H1 (cell line): Measurements from ENCODE around the gene TARP.

ENCODE experiments used
- CTCF ChIA-PET: fragments of 300-600 bp; sonication (Branson Sonifier 250); formaldehyde crosslinking; loops from one replicate; lab custom pipeline; 2021; ENCODE audit not compliant: partially characterized antibody; lab: Charles Lee
- POLR2A ChIA-PET: fragments of 300-600 bp; sonication (Branson Sonifier 250); formaldehyde crosslinking; loops from one replicate; lab custom pipeline; 2021; ENCODE audit warnings: inconsistent platforms; ENCODE audit not compliant: partially characterized antibody; lab: Charles Lee
- DNase-seq, 2 experiments: peaks; one replicate each; pipeline versions ENCODE4 v3.0.0 to v3.0.0-alpha.2; 2010 to 2022; ENCODE audit warnings: low spot score in 2 of 2, low read depth in 1 of 2, mixed read lengths in 1 of 2
- FAIRE-seq: peaks from 2 replicates; lab custom pipeline; 2011; peaks lifted over from hg19 to GRCh38; lab: Jason Lieb, UNC
- H2AFZ ChIP-seq: 2 replicates; pipeline ENCODE4 v1.8.1; 2012; ENCODE audit warnings: low read length, inconsistent platforms
- H2AK5ac ChIP-seq: 2 replicates; pipeline ENCODE4 v1.6.1; 2013; ENCODE audit warnings: low read depth, low read length
- H2BK120ac ChIP-seq: replicated peaks from 2 replicates; pipeline ENCODE3; 2013; ENCODE audit warnings: low read depth, low read length, inconsistent platforms
- H2BK12ac ChIP-seq: 2 replicates; pipeline ENCODE4 v1.6.1; 2013; ENCODE audit warnings: low read depth, low read length
- H2BK15ac ChIP-seq: 2 replicates; pipeline ENCODE4 v1.6.1; 2013; ENCODE audit warnings: low read length
- H2BK20ac ChIP-seq: 2 replicates; pipeline ENCODE4 v1.6.1; 2013; ENCODE audit warnings: low read length
- H2BK5ac ChIP-seq: 2 replicates; pipeline ENCODE4 v1.6.1; 2013; ENCODE audit warnings: low read depth, low read length
- H3K14ac ChIP-seq: 2 replicates; pipeline ENCODE4 v1.6.1; 2013; ENCODE audit warnings: inconsistent platforms; ENCODE audit not compliant: insufficient read length
- H3K18ac ChIP-seq: 2 replicates; pipeline ENCODE4 v1.6.1; 2013; ENCODE audit warnings: low read length; ENCODE audit errors: extremely low read depth
- H3K23ac ChIP-seq: 2 replicates; pipeline ENCODE4 v1.6.1; 2013; ENCODE audit warnings: inconsistent platforms; ENCODE audit not compliant: insufficient read length
- H3K23me2 ChIP-seq: 2 replicates; pipeline ENCODE4 v1.6.1; 2013; ENCODE audit warnings: low read depth, low read length
- H3K27ac ChIP-seq: 2 replicates; pipeline ENCODE4 v1.6.1; 2011; ENCODE audit warnings: low read depth, low read length, inconsistent platforms
- H3K27me3 ChIP-seq, 4 experiments: replicated peaks in 1 of 4; 1 replicate in 1 of 4; 2 replicates in 3 of 4; pipeline versions ENCODE4 v1.6.1 to v1.8.1; 2011 to 2013; ENCODE audit warnings: low read length in 3 of 4, mild to moderate bottlenecking in 3 of 4, inconsistent platforms in 2 of 4, mixed read lengths in 2 of 4, moderate library complexity in 1 of 4; ENCODE audit not compliant: control insufficient read depth in 3 of 4, insufficient read depth in 3 of 4; ENCODE audit errors: extremely low read depth in 1 of 4
- H3K36me3 ChIP-seq, 4 experiments: 2 replicates each; pipeline versions ENCODE4 v1.6.1 to v1.8.1; 2011 to 2013; ENCODE audit warnings: mild to moderate bottlenecking in 4 of 4, low read length in 3 of 4, moderate library complexity in 2 of 4, control low read depth in 1 of 4, inconsistent platforms in 1 of 4; ENCODE audit not compliant: insufficient read depth in 4 of 4, control insufficient read depth in 2 of 4
- H3K4ac ChIP-seq: replicated peaks from 2 replicates; pipeline ENCODE3; 2013; ENCODE audit warnings: low read length, low read depth, mixed read lengths, inconsistent platforms; ENCODE audit not compliant: insufficient read length
- H3K4me1 ChIP-seq, 4 experiments: replicated peaks in 1 of 4; 1 replicate in 1 of 4; 2 replicates in 3 of 4; pipeline versions ENCODE4 v1.6.1 to v1.8.1; 2011 to 2013; ENCODE audit warnings: low read length in 3 of 4, inconsistent platforms in 2 of 4, mixed read lengths in 1 of 4; ENCODE audit not compliant: insufficient read depth in 4 of 4, control insufficient read depth in 3 of 4
- H3K4me2 ChIP-seq, 2 experiments: 2 replicates each; pipeline versions ENCODE4 v1.6.1 to v1.8.1; 2011 to 2013; ENCODE audit warnings: low read depth in 2 of 2, low read length in 2 of 2, control low read depth in 1 of 2, inconsistent platforms in 1 of 2, mild to moderate bottlenecking in 1 of 2; ENCODE audit not compliant: insufficient read depth in 1 of 2
- H3K4me3 ChIP-seq, 4 experiments: fragments of 200-600, 300-600 bp in 1 of 4; sonication (generic), shearing (Covaris generic), sonication (Bioruptor Twin) in 1 of 4; 2 replicates each; pipeline versions ENCODE4 v1.5.1 to v1.8.1; 2011 to 2016; ENCODE audit warnings: low read length in 4 of 4, low read depth in 3 of 4, control low read depth in 2 of 4, inconsistent platforms in 2 of 4, mild to moderate bottlenecking in 2 of 4, mixed read lengths in 1 of 4, moderate library complexity in 1 of 4; ENCODE audit not compliant: insufficient read depth in 2 of 4; ENCODE audit errors: extremely low read depth in 1 of 4
- H3K56ac ChIP-seq: replicated peaks from 2 replicates; pipeline ENCODE3; 2013; ENCODE audit warnings: low read depth, mild to moderate bottlenecking, mixed read lengths, low read length, inconsistent platforms; ENCODE audit not compliant: insufficient read length
- H3K79me1 ChIP-seq: 2 replicates; pipeline ENCODE4 v1.6.1; 2013; ENCODE audit warnings: low read depth, low read length, control low read depth
- H3K79me2 ChIP-seq, 2 experiments: 2 replicates each; pipeline versions ENCODE4 v1.6.1 to v1.8.1; 2012 to 2013; ENCODE audit warnings: low read length in 2 of 2, mild to moderate bottlenecking in 2 of 2, inconsistent platforms in 1 of 2; ENCODE audit not compliant: insufficient read depth in 2 of 2, control insufficient read depth in 1 of 2
- H3K9ac ChIP-seq, 4 experiments: replicated peaks in 1 of 4; 1 replicate in 1 of 4; 2 replicates in 3 of 4; pipeline versions ENCODE4 v1.6.1 to v1.8.1; 2011 to 2013; ENCODE audit warnings: low read depth in 3 of 4, low read length in 3 of 4, control low read depth in 2 of 4, mild to moderate bottlenecking in 2 of 4, moderate library complexity in 2 of 4, inconsistent platforms in 1 of 4; ENCODE audit errors: extremely low read depth in 1 of 4
- H3K9me3 ChIP-seq, 2 experiments: 2 replicates each; pipeline versions ENCODE4 v1.6.1 to v1.8.1; 2012 to 2013; ENCODE audit warnings: mild to moderate bottlenecking in 2 of 2, moderate library complexity in 2 of 2, control low read depth in 1 of 2, inconsistent platforms in 1 of 2, low read depth in 1 of 2, low read length in 1 of 2, mixed read lengths in 1 of 2; ENCODE audit not compliant: insufficient read depth in 2 of 2
- H4K20me1 ChIP-seq, 2 experiments: replicated peaks in 1 of 2; 2 replicates each; pipeline versions ENCODE3 to v1.8.1; 2011 to 2013; ENCODE audit warnings: inconsistent platforms in 2 of 2, low read length in 2 of 2, mild to moderate bottlenecking in 1 of 2; ENCODE audit not compliant: insufficient read depth in 2 of 2, control insufficient read depth in 1 of 2
- H4K5ac ChIP-seq: 2 replicates; pipeline ENCODE4 v1.6.1; 2013; ENCODE audit warnings: low read length, low read depth, mixed read lengths, inconsistent platforms; ENCODE audit not compliant: insufficient read length
- H4K8ac ChIP-seq: 2 replicates; pipeline ENCODE4 v1.8.0; 2013; ENCODE audit warnings: mild to moderate bottlenecking, moderate library complexity, low read length, inconsistent platforms; ENCODE audit not compliant: insufficient read depth; ENCODE audit errors: extremely low read depth
- H4K91ac ChIP-seq: replicated peaks from 2 replicates; pipeline ENCODE3; 2013; ENCODE audit warnings: low read length, mixed read lengths, inconsistent platforms; ENCODE audit not compliant: insufficient read length
- CEBPB ChIP-seq: IDR thresholded peaks from 2 replicates; pipeline ENCODE4 v1.6.1; 2012; ENCODE audit warnings: low read depth, low read length
- CHD1 ChIP-seq: IDR thresholded peaks from 2 replicates; pipeline ENCODE4 v1.6.1; 2012; ENCODE audit warnings: low read depth, low read length, improper control_type of control experiment
- EP300 ChIP-seq, 2 experiments: IDR thresholded peaks; 1 replicate in 1 of 2; 2 replicates in 1 of 2; pipeline ENCODE4 v1.6.1; 2011 to 2012; ENCODE audit warnings: low read depth in 2 of 2, low read length in 2 of 2, mild to moderate bottlenecking in 2 of 2, borderline replicate concordance in 1 of 2, inconsistent platforms in 1 of 2, moderate library complexity in 1 of 2
- MAFK ChIP-seq: IDR thresholded peaks from 2 replicates; pipeline ENCODE4 v1.6.1; 2012; ENCODE audit warnings: low read depth, mild to moderate bottlenecking, improper control_type of control experiment, low read length
- MAX ChIP-seq: IDR thresholded peaks from 2 replicates; pipeline ENCODE4 v1.6.1; 2012; ENCODE audit warnings: inconsistent platforms
- PHF8 ChIP-seq: fragments of 200-600 bp; sonication (generic); conservative IDR thresholded peaks from 2 replicates; pipeline ENCODE4 v1.7.1; 2012; ENCODE audit warnings: low read depth, mild to moderate bottlenecking, inconsistent platforms, low read length, moderate library complexity
- POLR2AphosphoS5 ChIP-seq: IDR thresholded peaks from 2 replicates; pipeline ENCODE4 v1.6.1; 2011; ENCODE audit warnings: low read depth, low read length
- RNF2 ChIP-seq: fragments of 200-900, 300-1000 bp; sonication (generic); IDR thresholded peaks from 2 replicates; pipeline ENCODE4 v1.7.1; 2016; ENCODE audit warnings: borderline replicate concordance, low read depth, mild to moderate bottlenecking, antibody characterized with exemption, low read length; ENCODE audit not compliant: poor library complexity, severe bottlenecking; ENCODE audit errors: missing control alignments
- RXRA ChIP-seq: IDR thresholded peaks from 2 replicates; pipeline ENCODE4 v1.6.1; 2011; ENCODE audit warnings: low read depth, mild to moderate bottlenecking, low read length, moderate library complexity; ENCODE audit not compliant: insufficient read depth
- SAP30 ChIP-seq: fragments of 300-600 bp; sonication (generic); IDR thresholded peaks from 2 replicates; pipeline ENCODE4 v1.7.1; 2012; ENCODE audit warnings: low read length, moderate library complexity, mild to moderate bottlenecking, inconsistent platforms; ENCODE audit not compliant: insufficient read depth, insufficient replicate concordance
- SIX5 ChIP-seq: IDR thresholded peaks from 2 replicates; pipeline ENCODE4 v1.6.1; 2011; ENCODE audit warnings: mild to moderate bottlenecking, low read depth, low read length
- SP4 ChIP-seq: IDR thresholded peaks from 2 replicates; pipeline ENCODE4 v1.6.1; 2012; ENCODE audit warnings: low read length, inconsistent platforms
- SRF ChIP-seq: IDR thresholded peaks from 2 replicates; pipeline ENCODE4 v1.6.1; 2011; ENCODE audit warnings: mild to moderate bottlenecking, low read depth, low read length, moderate library complexity
- SUZ12 ChIP-seq: fragments of 200-600 bp; sonication (generic); IDR thresholded peaks from 2 replicates; pipeline ENCODE4 v1.6.1; 2012; ENCODE audit warnings: mild to moderate bottlenecking, inconsistent platforms, low read length, moderate library complexity, mixed read lengths
- YY1 ChIP-seq: IDR thresholded peaks from 2 replicates; pipeline ENCODE4 v1.6.1; 2011; ENCODE audit warnings: low read depth, mild to moderate bottlenecking, low read length
- WGBS, 2 experiments: shearing (Covaris generic) in 1 of 2; methylation state at CpG; one replicate each; pipeline versions ENCODE4 v1.1.6 to v1.1.7; 2013 to 2015; ENCODE audit warnings: low lambda C conversion rate in 2 of 2, mixed read lengths in 2 of 2, inconsistent platforms in 1 of 2, low coverage in 1 of 2, missing lambda C conversion rate in 1 of 2; ENCODE audit not compliant: insufficient replicate concordance in 2 of 2, insufficient coverage in 1 of 2, insufficient read length in 1 of 2; ENCODE audit errors: extremely low coverage in 1 of 2, missing lambda C conversion rate in 1 of 2; 5-methylcytosine and 5-hydroxymethylcytosine counted together

The TARP gene

GRCh38 chr7:38321515-38321944 lies 48.1 kb upstream of the TARP start:
- no peak overlapping the region for H3K9ac ChIP-seq
- 89% methylated on average over 3 of the region's 3 CpGs; no CpG with 5 or more reads in 1 of the 2 experiments for WGBS, 2 experiments
- no peak overlapping the region for H3K4me2 ChIP-seq
- H2BK5ac ChIP-seq = no peak overlapping the region
- H4K20me1 ChIP-seq = no peaks in the 10 kb centered on the region
- no peak overlapping the region for H4K5ac ChIP-seq
- peaks cover 0 to 4% (median under 1%) of the 10 kb centered on the region in 4 experiments; a peak in 2 of 7 replicates for H3K4me1 ChIP-seq
- no peak overlapping the region for H3K4me3 ChIP-seq
- POLR2A ChIA-PET = no interaction called here
- FAIRE-seq (no peak), DNase-seq (no peak)
- H4K91ac ChIP-seq = no peak overlapping the region
- no peak overlapping the region for H3K27ac ChIP-seq
- H2BK12ac ChIP-seq = no peak overlapping the region
- no peak overlapping the region for H3K56ac ChIP-seq
- H2BK120ac ChIP-seq = no peak overlapping the region
- no peak overlapping the region for H4K8ac ChIP-seq
- no peaks in the 10 kb centered on the region for H3K79me2 ChIP-seq
- no peaks in the 10 kb centered on the region for H3K27me3 ChIP-seq
- CTCF ChIA-PET = interaction anchor here (1.2 to 8.4 kb wide), 5 partner anchors 10 to 106 kb away, joined by 8 to 76 read pairs (median 11); no protein-coding TSS in a partner anchor
- H3K23me2 ChIP-seq = no peaks in the 10 kb centered on the region
- H3K36me3 ChIP-seq = no peaks in the 10 kb centered on the region
- no peak overlapping the region for H2AK5ac ChIP-seq
- no peaks in the 10 kb centered on the region for H3K79me1 ChIP-seq
- no peaks in the 10 kb centered on the region for H3K9me3 ChIP-seq
- H3K23ac ChIP-seq = no peak overlapping the region
- no peak overlapping the region for H2AFZ ChIP-seq
- no peak overlapping the region for H2BK15ac ChIP-seq
- no peak overlapping the region for H2BK20ac ChIP-seq
- H3K18ac ChIP-seq = no peak overlapping the region
- H3K14ac ChIP-seq = no peak overlapping the region
- H3K4ac ChIP-seq = no peak overlapping the region
- no peak for TF ChIP-seq SRF
- TF ChIP-seq CEBPB = no peak
- TF ChIP-seq SIX5 = no peak
- TF ChIP-seq YY1 = no peak
- no peak for TF ChIP-seq CHD1
- no peak for TF ChIP-seq MAX
- no peak for TF ChIP-seq MAFK
- no peak for TF ChIP-seq PHF8
- TF ChIP-seq POLR2AphosphoS5 = no peak
- TF ChIP-seq EP300 (IDR thresholded peaks at IDR 0.05; ENCODE audit: borderline replicate concordance in 1 of 2, low read depth in 2 of 2, low read length in 2 of 2) = no peak
- TF ChIP-seq SAP30 = no peak
- no peak for TF ChIP-seq SP4
- no peak for TF ChIP-seq RXRA
- no peak for TF ChIP-seq RNF2
- no peak for TF ChIP-seq SUZ12
